IgD-negative memory B cell (primary cell): ENCODE results near the gene NFIA. TPM values are rescaled to one million over a fixed set of nuclear protein-coding genes. Genes with fewer than 3 reads are reported as not detected.

Experiments used
- H3K27ac Mint-ChIP-seq, 3 donors: one replicate each; pipeline ENCODE4 v1.8.0; 2020 to 2022; ENCODE audit warnings: mild to moderate bottlenecking in 3 of 3, mixed read lengths in 3 of 3, moderate library complexity in 1 of 3
- H3K27me3 Mint-ChIP-seq: one replicate; pipeline ENCODE4 v1.8.0; 2021; ENCODE audit warnings: mixed read lengths
- H3K36me3 Mint-ChIP-seq: one replicate; pipeline ENCODE4 v1.8.0; 2020; ENCODE audit warnings: mild to moderate bottlenecking, mixed read lengths
- H3K4me1 Mint-ChIP-seq, 3 donors: one replicate each; pipeline ENCODE4 v1.8.0; 2020 to 2022; ENCODE audit warnings: mixed read lengths in 3 of 3, mild to moderate bottlenecking in 1 of 3
- H3K4me3 Mint-ChIP-seq, 4 donors: one replicate each; pipeline ENCODE4 v1.8.0; 2020 to 2022; ENCODE audit warnings: mild to moderate bottlenecking in 4 of 4, mixed read lengths in 4 of 4, moderate library complexity in 3 of 4
- H3K9me3 Mint-ChIP-seq, 3 donors: one replicate each; pipeline ENCODE4 v1.8.0; 2020 to 2021; ENCODE audit warnings: mixed read lengths in 3 of 3, mild to moderate bottlenecking in 1 of 3
- polyA plus RNA-seq: library from polyadenylated mRNA; unstranded; fragments of 300-500 nt; fragmentation: Illumina TruSeq; gene quantifications from one replicate; pipeline ENCODE4 v1.2.3, GENCODE V29; 2021

Gene NFIA
- 0.93 TPM for polyA plus RNA-seq

DNA sequence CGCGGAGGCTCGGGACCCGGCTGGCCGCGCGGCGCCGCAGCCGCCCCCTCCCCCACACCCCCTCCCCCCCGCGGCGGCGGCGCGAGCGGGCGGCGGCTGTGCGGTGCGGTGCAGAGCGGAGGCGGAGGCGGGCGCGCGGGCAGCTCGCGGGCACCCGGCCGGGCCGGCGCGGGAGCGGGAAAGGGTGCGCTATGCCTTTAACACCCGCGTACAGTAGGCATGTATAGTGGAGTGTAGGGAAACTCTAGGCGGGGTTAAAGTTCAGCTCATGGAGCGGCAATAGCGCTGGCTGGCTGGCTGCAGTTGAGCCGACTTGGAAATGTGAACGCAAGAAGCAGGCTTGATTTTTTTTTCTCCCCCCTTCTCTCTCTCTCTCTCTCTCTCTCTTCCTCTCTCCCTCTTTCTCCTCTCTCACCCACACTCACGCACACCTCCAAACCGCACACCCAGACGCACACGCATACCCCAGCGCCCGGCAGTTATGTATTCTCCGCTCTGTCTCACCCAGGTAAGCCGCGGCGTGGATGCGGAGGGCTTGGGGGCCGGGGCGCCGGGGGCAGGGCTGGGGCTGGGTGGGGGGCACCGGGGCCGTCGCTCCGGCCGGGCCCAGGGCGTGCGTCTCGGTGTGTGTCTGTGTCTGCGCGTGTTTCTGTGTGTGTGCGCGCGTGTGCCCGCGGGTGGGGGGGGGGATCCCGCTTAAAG, at the start of gene NFIA:
Gene NFIA (plus strand): TSS at position 251 of the 702 bp plus-strand sequence.
- H3K27me3 Mint-ChIP-seq: peaks cover 44% of the 10 kb centered on the region

DNA sequence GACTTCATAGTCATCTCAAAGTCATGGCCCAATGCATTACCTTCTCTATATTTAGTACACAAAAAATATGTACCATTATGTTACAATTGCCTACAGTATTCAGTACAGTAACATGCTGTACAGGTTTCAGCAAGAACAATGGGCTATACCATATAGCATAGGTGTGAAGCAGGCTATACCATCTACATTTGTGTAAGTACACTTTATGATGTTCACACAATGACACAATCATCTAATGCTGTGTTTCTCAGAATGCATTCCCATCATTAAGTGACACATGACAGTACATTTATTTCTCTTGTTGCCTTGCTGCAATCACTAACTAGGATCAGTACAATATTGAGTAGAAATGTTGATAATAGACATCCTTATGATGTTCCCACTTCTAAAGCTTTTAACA, 46.5 kb upstream of the NFIA start:
- H3K4me3 Mint-ChIP-seq: no peak overlapping the region
- H3K4me1 Mint-ChIP-seq: no peaks in the 10 kb centered on the region
- no peak overlapping the region for H3K27ac Mint-ChIP-seq
- H3K36me3 Mint-ChIP-seq: no peaks in the 10 kb centered on the region
- H3K9me3 Mint-ChIP-seq: no peaks in the 10 kb centered on the region
- H3K27me3 Mint-ChIP-seq: peaks cover 5% of the 10 kb centered on the region

More for the DNA sequence above, at the start of gene NFIA:
- peaks cover 14 to 26% (median 21%) of the 10 kb centered on the region in 3 donors for H3K4me1 Mint-ChIP-seq
- peak within 1 kb of the TSS; percentile 77 to 94 (median 86) for H3K4me3 Mint-ChIP-seq
- H3K36me3 Mint-ChIP-seq: no peaks in the 10 kb centered on the region
- peaks cover 0 to 7% (median 0%) of the 10 kb centered on the region in 3 donors for H3K9me3 Mint-ChIP-seq
- H3K27ac Mint-ChIP-seq: peak within 1 kb of the TSS; percentile 33 to 78 (median 78)

DNA sequence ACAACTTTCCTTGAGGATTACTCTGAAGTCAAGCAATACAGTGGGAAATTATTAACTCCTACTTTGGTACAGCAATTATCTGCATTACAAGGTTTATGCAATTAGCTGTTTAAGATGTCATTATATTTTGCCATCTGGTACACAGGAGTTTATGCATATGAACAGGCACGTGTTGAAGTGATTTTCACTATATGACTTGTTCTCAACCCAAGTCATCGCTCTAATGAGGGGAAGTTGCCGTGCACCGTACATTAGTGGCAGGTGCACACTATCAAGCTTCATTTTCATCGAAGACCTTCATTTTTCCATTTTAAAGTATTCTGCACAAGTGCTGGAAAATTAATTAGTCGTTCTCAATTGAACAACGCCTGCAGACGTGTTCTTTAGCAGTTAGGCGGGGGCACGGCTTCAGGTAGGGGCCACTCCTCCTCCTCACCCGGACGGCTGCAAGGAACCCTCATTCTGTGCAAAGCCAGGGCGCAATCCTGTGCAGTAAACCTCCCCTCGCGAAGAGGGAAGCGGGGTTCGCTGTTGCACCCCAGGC, 39.8 kb upstream of the NFIA start:
- H3K36me3 Mint-ChIP-seq: no peaks in the 10 kb centered on the region
- H3K27ac Mint-ChIP-seq: no peak overlapping the region
- H3K4me3 Mint-ChIP-seq: peak overlapping the region in 1 of 4 donors; percentile 38
- peaks cover 0 to 5% (median 0%) of the 10 kb centered on the region in 3 donors for H3K9me3 Mint-ChIP-seq
- H3K27me3 Mint-ChIP-seq: peaks cover 38% of the 10 kb centered on the region
- H3K4me1 Mint-ChIP-seq: peaks cover 0 to 5% (median 2%) of the 10 kb centered on the region in 3 donors

DNA sequence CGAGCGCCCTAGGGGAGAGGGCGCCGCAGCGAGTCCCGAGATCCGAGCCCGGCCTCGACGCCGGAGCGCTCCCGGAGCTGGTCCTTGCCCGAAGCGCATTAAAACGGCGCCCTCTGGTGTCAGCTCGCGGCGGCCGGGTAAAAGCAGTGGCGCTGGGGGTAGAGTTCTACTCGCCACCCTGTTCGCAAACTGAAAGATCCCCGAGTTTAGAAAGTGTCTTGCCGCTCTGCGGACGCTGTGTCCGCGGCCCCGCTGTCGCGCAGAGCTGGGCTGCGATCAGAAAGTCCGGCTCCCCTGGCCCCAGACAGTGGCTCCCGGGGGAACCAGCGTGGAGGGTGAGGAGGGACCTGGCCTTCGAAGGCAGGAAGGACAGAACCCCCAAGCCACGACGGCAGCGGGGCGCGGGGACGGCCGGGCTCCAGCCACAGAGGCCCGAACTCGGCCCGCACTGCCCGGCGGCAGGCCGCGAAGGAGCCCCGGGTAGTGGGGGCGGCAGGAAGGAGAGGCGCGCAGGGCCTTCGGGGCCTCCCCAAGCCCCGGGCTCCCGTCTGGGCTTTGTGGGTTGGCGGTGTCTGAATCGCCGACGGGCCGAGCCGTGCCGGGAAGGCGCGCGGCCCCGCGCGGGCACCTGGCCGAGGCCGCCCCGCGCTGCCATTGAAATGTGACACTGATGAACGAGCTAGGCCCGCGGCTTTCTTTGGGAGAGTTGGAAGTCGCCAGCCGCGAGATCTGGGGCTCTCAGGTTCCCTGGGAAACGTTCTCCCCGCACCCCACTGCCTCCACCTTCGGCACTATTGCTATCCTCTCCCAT, 39.1 kb upstream of the NFIA start:
- H3K36me3 Mint-ChIP-seq: no peaks in the 10 kb centered on the region
- no peak overlapping the region for H3K27ac Mint-ChIP-seq
- peak overlapping the region in 2 of 4 donors; percentile 23 to 67 for H3K4me3 Mint-ChIP-seq

DNA sequence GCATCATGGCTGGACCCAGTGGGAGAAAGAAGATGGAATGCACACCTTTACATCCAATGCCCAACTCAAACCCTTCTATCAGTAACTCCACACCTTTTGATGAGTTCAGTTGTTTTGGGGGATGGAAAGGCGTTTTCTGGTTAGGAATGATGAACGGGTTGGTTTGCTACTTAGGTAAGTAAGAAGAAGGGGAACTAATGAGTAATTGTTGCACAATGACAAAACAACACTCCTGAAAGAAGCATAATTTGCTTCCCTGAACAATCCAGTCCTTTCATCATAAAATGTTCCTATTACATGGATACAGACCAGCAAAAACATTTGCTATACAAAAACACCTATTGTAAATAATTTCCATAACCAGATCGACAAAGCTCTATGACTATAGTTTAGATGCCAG, 35.9 kb upstream of the NFIA start:
- Mint-ChIP-seq H3K4me1 (peaks cover 2 to 10% (median 6%) of the 10 kb centered on the region in 3 donors), H3K27ac (no peak overlapping the region), H3K27me3 (peaks cover 40% of the 10 kb centered on the region)

More for the DNA sequence above, 39.1 kb upstream of the NFIA start:
- Mint-ChIP-seq H3K4me1 (peaks cover 0 to 5% (median 2%) of the 10 kb centered on the region in 3 donors), H3K9me3 (peaks cover 0 to 5% (median 0%) of the 10 kb centered on the region in 3 donors), H3K27me3 (peaks cover 38% of the 10 kb centered on the region)

DNA sequence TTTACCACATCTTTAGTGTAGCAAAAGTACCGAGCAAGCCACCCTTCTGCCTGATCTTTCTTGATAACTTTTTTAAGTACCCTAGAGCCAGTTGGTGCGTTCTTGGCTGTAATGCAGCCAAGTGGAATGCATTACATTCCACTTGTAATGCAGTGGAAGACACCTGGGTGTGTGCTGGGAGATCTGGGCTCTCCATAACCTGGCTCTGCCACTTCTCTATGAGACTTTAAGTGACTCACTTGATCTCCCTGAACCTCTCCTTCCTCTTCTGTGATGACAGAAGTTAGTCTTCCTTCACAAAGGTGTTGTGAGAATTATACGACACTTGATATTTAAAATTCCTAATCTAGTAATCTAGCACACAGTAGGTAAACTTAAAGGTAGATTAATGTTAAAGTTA, 35.3 kb upstream of the NFIA start:
- H3K9me3 Mint-ChIP-seq: peaks cover 0 to 6% (median 0%) of the 10 kb centered on the region in 3 donors

More for the DNA sequence above, 35.9 kb upstream of the NFIA start:
- Mint-ChIP-seq H3K36me3 (no peaks in the 10 kb centered on the region), H3K4me3 (no peak overlapping the region), H3K9me3 (peaks cover 0 to 6% (median 0%) of the 10 kb centered on the region in 3 donors)

DNA sequence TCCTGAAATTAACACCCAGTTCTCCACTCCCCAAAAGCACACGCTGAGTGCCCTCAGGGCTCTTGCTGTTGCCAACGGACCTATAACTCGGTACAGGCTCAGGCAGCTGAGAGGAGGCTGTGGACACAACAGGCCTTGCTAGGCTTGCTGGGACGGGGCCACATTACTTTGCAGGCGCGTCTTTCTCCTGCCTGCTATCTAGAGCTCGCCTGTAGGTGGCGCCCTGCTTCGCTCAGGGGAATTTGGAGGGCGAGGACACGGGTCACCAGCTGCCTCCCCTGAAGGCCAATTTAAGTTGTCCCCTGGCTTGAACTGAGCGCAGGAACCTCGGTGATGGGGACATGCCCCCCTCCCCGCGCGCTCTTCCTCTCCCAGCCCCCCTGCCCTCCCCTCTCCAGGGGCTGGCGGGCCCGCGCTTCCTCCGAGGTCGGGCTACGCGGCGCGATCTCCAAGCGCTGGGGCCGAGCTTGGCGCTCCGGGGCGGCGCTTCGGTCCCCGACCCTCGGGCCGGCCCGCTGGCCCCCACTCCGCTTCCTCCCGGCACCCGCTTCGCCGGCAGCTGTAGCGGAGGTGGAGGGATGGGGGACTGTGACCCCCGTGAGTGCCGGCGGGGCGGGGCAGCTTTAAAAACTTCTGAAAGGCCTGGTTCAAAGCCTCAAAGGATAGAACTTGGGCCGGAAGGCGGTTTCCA, 32.4 kb upstream of the NFIA start:
- H3K27ac Mint-ChIP-seq: peak overlapping the region in 1 of 3 donors; percentile 28
- H3K27me3 Mint-ChIP-seq: peaks cover 49% of the 10 kb centered on the region
- H3K4me3 Mint-ChIP-seq: peak overlapping the region; percentile 80 to 91 (median 86)
- peaks cover 0 to 1% (median 0%) of the 10 kb centered on the region in 3 donors for H3K9me3 Mint-ChIP-seq
- peaks cover 10 to 32% (median 14%) of the 10 kb centered on the region in 3 donors for H3K4me1 Mint-ChIP-seq
- no peaks in the 10 kb centered on the region for H3K36me3 Mint-ChIP-seq

More for the DNA sequence above, 35.3 kb upstream of the NFIA start:
- H3K4me3 Mint-ChIP-seq: peak overlapping the region in 1 of 4 donors; percentile 39
- peaks cover 4 to 15% (median 6%) of the 10 kb centered on the region in 3 donors for H3K4me1 Mint-ChIP-seq
- peaks cover 42% of the 10 kb centered on the region for H3K27me3 Mint-ChIP-seq
- H3K27ac Mint-ChIP-seq: no peak overlapping the region
- no peaks in the 10 kb centered on the region for H3K36me3 Mint-ChIP-seq

DNA sequence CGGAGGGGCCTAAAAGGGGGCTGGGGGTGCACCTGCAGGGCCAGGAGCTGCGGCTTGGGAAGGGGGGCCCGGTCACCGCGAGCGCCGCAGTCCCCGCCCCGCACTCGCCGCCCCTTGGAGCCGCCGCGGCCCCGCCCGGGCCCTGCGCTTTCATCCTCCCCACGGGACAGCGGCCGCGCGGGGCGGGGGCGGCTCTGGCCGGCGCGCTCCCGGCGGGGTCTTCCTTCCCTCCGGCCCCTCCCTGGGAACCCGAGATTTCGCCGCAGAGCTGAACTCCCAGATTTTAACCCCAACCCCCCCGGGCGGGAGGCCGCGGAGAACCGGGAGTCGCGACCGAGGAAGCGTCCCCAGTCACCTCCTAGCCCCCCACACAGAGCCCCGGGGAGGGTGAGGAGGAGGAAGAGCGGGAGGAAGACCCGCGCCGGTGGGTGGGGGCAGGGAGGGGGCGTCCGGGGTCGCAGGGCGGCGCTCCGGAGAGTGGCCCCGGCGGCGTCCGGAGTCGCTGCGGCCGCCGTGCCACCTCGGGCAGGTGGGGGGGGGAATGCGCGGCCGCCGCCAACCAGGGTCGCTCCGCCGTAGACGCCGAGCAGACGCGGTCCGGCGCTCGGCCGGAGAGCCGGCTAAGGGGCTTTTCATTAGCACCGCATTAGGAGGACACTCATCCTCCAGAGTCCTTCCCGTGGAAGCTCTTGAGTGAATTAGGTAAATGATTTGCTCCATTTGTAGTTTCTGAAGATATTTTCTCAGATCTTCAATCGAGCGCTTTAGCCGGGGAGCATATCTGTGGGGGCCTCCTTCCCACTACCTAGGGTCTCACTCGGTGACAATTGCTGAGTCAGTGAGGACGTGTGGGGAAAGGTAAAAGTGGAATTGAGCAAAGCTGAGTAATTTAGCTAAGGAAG, 31.6 kb upstream of the NFIA start:
- H3K27ac Mint-ChIP-seq: peak overlapping the region in 1 of 3 donors; percentile 18
- H3K9me3 Mint-ChIP-seq: peaks cover 0 to 1% (median 0%) of the 10 kb centered on the region in 3 donors
- peak overlapping the region; percentile 80 to 90 (median 86) for H3K4me3 Mint-ChIP-seq
- H3K36me3 Mint-ChIP-seq: no peaks in the 10 kb centered on the region
- H3K4me1 Mint-ChIP-seq: peaks cover 10 to 40% (median 14%) of the 10 kb centered on the region in 3 donors
- peaks cover 53% of the 10 kb centered on the region for H3K27me3 Mint-ChIP-seq

DNA sequence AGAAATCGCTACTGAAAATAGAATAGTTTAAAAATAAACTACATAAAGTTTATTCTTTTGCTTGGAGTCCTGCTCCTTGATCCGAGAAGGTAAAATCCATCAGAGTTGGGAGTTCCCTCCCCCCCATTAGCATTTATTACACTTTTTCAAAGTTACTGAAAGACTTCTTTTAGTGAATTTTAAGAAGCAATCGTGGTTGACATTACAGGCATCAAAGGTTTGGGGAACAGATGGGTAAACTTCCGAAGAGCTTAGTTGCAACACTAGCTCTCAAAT, 31.0 kb upstream of the NFIA start:
- H3K9me3 Mint-ChIP-seq: peaks cover 0 to 1% (median 0%) of the 10 kb centered on the region in 3 donors
- H3K27me3 Mint-ChIP-seq: peaks cover 57% of the 10 kb centered on the region
- no peaks in the 10 kb centered on the region for H3K36me3 Mint-ChIP-seq
- H3K4me3 Mint-ChIP-seq: peak overlapping the region; percentile 70 to 89 (median 72)
- H3K4me1 Mint-ChIP-seq: peaks cover 10 to 43% (median 15%) of the 10 kb centered on the region in 3 donors
- H3K27ac Mint-ChIP-seq: peak overlapping the region in 1 of 3 donors; percentile 18

DNA sequence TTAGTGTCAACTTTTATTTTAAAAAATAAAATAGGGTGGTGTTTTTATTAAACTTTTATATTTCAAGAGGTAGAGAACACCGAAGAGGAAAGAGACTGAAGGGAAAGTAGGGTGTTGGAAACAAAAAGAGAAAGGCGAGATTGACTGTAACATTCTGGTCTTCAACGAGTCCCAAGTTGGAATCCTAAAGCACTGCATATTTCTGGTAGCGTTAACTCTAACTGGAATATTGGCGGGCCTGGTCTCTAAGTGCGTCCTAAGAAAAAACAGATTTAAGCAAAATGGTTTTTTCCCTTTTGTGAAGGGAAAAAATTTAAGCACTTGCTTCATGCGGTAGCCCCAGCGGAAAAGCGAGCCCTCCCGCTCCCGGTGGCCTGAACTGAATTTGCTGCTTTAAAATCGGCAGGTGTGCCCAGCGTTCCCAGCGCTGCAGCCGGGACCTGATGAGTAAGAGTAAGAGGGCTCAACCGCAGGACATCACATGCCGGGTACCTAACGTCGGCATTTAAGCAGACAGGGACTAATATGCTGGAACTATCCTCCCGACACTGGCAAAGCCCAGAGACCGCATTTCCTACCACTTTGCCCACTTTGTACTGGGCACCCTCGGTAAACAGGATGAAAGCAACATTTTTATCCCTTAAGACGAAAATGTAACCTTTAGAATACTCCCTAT, 30.5 kb upstream of the NFIA start:
- peaks cover 12 to 45% (median 17%) of the 10 kb centered on the region in 3 donors for H3K4me1 Mint-ChIP-seq
- H3K27ac Mint-ChIP-seq: peak overlapping the region in 1 of 3 donors; percentile 18
- H3K36me3 Mint-ChIP-seq: no peaks in the 10 kb centered on the region
- H3K4me3 Mint-ChIP-seq: peak overlapping the region; percentile 15 to 72 (median 54)
- peaks cover 59% of the 10 kb centered on the region for H3K27me3 Mint-ChIP-seq
- peaks cover 0 to 2% (median 0%) of the 10 kb centered on the region in 3 donors for H3K9me3 Mint-ChIP-seq

DNA sequence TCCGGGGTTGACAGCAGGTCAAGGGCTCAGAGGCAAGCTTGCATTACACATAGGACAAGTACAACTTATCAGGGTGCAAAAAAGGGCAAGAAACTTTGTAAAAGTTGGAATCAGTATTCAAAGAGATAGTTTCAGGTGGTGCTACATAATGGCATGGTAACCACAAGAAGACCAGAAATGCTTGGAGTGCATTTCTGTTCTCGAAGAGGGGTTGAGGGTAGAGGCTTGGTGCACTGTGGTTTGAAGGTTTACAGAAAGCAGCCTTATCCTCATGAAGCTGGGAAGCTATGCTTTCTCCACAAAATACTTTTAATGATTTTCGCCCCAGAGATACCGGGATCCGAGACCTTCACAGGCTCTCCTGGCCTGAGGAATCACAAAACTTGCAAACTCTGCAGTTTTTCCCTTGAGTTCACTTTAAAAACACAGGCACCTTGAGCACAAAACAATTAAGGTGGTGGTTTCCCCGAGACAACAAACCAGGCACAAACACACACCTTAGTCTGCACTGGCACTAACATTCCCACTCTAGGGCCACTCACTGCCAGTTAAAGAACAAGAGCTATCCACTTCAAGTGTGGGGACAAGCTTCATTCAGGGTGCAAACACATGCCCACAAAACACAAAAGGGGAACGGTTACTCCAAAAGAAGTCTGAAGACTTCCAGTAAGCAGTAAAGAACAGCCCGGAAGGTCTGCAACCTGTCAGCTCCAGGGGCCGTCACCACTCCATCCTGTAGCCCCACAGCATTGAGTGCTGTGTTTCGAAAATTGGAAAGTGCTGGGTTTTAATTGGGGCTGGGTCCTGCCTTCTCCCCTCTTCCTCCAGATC, 29.8 kb upstream of the NFIA start:
- Mint-ChIP-seq H3K9me3 (peaks cover 0 to 4% (median 0%) of the 10 kb centered on the region in 3 donors), H3K27me3 (peaks cover 57% of the 10 kb centered on the region), H3K27ac (peak overlapping the region in 2 of 3 donors; percentile 26 to 72), H3K4me1 (peaks cover 15 to 48% (median 20%) of the 10 kb centered on the region in 3 donors), H3K36me3 (no peaks in the 10 kb centered on the region), H3K4me3 (peak overlapping the region; percentile 72 to 97 (median 83))

DNA sequence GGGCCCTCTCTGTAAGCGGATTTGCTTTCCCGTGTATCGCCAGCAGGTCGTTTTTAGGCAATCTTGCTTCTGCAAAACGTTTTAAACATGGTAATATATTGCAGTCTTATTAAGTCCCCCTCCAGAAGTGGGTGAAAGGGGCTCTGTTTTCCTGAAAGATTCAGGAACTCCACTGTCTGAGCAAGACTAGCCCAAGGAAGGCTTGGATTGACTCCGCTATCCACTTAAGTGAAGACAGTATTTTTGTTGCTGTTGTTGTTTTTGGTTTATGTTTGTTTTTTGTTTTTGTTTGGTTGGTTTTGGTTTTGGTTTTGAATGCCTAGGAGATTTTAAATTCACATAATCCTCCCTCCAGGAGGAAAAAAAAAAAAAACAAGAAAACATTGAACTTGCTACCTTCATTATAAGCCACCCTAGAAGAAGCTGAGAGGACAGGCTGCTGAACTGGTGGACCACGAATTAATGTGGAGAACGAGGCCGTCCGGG, 29.1 kb upstream of the NFIA start:
- peak overlapping the region; percentile 72 to 97 (median 83) for H3K4me3 Mint-ChIP-seq
- H3K9me3 Mint-ChIP-seq: peaks cover 0 to 4% (median 0%) of the 10 kb centered on the region in 3 donors
- no peaks in the 10 kb centered on the region for H3K36me3 Mint-ChIP-seq
- peak overlapping the region in 2 of 3 donors; percentile 26 to 72 for H3K27ac Mint-ChIP-seq
- H3K27me3 Mint-ChIP-seq: peaks cover 61% of the 10 kb centered on the region
- peaks cover 15 to 48% (median 20%) of the 10 kb centered on the region in 3 donors for H3K4me1 Mint-ChIP-seq
